ENCODE measurements around the gene MIOX. TPM values are rescaled to one million over a fixed set of nuclear protein-coding genes. Genes with fewer than 3 reads are reported as not detected.

The MIOX gene
- total RNA-seq, 2 donors from 2014 or later: not detected

DNA sequence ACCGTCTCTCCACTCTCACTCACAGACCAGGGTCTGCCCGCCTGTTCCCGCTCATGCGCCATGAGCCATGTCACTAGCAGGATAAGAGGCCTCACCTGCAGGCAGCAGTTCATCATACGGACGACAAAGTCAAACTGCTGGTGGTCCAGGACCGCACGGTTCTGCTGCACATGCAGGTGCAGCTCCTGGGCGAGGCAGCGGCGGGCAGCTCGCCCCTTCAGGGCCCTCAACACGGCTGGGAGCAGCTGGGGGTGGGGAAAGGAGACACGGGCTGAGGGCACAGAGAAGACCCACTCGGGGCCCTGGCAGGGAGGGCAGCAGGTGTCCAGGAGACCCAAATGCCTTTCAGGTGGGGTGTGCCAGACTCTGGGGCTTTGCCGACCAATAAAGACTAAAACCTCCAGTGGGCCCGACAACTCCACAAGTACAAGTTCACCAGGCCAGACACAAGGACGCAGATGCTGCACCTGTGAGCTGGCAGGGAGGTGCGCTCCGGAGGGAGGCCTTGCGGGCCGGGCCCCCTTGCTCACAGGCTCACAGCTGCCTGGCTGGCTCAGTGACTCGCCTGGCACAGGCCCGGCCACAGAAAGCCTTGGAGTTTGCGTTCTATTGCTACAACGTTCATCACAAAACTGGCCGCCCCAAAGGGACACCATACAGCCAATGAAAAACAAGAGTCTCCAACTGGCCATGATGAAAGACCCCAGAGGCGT, 23.3 kb upstream of the MIOX start:
- Histone ChIP-seq H3K4me3 (no peak overlapping the region), H3K9ac (ENCODE audit: low read depth in 2 of 2, low read length in 2 of 2) (no peak overlapping the region), H3K27ac (no peak overlapping the region), H3K27me3 (no peaks in the 10 kb centered on the region), H3K4me1 (no peaks in the 10 kb centered on the region), H3K9me3 (no peaks in the 10 kb centered on the region), H3K36me3 (peaks cover 53% of the 10 kb centered on the region)
- intact Hi-C loops (cut with DNase I): no loop called here
- no peak for TF ChIP-seq CTCF (IDR thresholded peaks at IDR 0.05)
- DNase-seq: no peak

- Histone ChIP-seq H3K9ac (ENCODE audit: low read depth in 2 of 2, low read length in 2 of 2) (no peak overlapping the region), H3K4me1 (peaks cover 5% of the 10 kb centered on the region), H3K9me3 (no peaks in the 10 kb centered on the region), H3K27ac (no peak overlapping the region), H3K36me3 (peaks cover 49% of the 10 kb centered on the region), H3K27me3 (no peaks in the 10 kb centered on the region), H3K4me3 (no peak overlapping the region)
- no peak for DNase-seq
- intact Hi-C loops (cut with DNase I): no loop called here
- no peak for TF ChIP-seq CTCF (IDR thresholded peaks at IDR 0.05)
These were observed 22.2 kb upstream of the MIOX start for GRCh38 chr22:50464451-50464850.

DNA sequence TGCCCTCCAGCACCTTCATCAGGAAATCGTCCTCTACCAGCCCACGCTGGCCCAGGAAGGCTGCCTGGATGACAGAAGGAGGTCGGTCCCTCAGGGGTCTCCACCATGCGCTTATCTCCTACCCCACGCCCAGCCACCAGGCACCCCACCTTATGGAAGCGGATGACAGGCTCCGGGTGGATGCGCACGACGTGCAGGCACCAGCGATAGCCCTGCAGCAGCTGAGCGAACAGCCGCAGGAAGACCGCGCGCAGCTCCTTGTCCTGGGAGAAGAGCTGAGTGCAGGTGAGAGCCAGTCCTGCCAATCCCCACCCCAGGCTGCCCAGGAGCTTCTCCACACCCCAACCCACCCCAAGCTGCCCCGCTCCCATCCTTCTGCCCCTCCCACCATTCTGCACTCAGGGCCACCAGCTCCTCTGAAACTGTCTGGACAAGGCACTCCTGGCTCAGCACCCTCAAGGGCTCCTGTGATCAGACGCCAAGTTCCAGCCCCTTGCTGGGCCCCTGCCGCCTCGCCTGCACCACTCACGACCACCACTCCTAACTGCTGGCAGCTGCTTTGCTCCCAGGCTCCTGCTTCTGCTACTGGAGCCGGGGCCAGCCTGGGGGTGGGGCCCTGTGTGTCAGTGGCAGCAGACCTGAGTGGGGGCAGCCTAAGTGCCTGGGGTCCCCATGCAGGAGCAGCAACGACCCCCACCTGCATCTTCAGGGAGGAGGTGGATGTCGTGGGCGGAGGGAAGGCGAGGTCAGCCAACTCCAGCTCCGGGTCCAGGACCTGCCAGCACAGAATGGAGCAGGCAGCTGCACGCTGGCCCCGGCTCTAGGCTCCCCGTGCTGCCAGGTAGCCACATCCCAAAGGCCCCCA, 21.4 kb upstream of the MIOX start:
- Histone ChIP-seq H3K4me1 (peaks cover 10% of the 10 kb centered on the region), H3K9ac (ENCODE audit: low read depth in 2 of 2, low read length in 2 of 2) (no peak overlapping the region), H3K36me3 (peaks cover 49% of the 10 kb centered on the region), H3K27me3 (no peaks in the 10 kb centered on the region), H3K9me3 (no peaks in the 10 kb centered on the region), H3K27ac (no peak overlapping the region), H3K4me3 (no peak overlapping the region)
- no peak for DNase-seq
- intact Hi-C loops (cut with DNase I): no loop called here
- no peak for TF ChIP-seq CTCF (IDR thresholded peaks at IDR 0.05)

- no peak for DNase-seq
- peaks cover 31% of the 10 kb centered on the region for H3K4me1 ChIP-seq
- H3K9me3 ChIP-seq: no peaks in the 10 kb centered on the region
- peaks cover 40% of the 10 kb centered on the region for H3K36me3 ChIP-seq
- no peak overlapping the region for H3K4me3 ChIP-seq
- TF ChIP-seq CTCF (IDR thresholded peaks at IDR 0.05): no peak
- no peak overlapping the region for H3K27ac ChIP-seq
- intact Hi-C loops (cut with DNase I): no loop called here
- no peaks in the 10 kb centered on the region for H3K27me3 ChIP-seq
- H3K9ac ChIP-seq (ENCODE audit: low read depth in 2 of 2, low read length in 2 of 2): no peak overlapping the region
These were observed 19.3 kb upstream of the MIOX start for GRCh38 chr22:50467341-50467740.

GRCh38 chr22:50467773-50468440, 18.8 kb upstream of the MIOX start:
- no peaks in the 10 kb centered on the region for H3K9me3 ChIP-seq
- H3K4me3 ChIP-seq: no peak overlapping the region
- TF ChIP-seq CTCF (IDR thresholded peaks at IDR 0.05): no peak
- no peak overlapping the region for H3K27ac ChIP-seq
- peaks cover 36% of the 10 kb centered on the region for H3K36me3 ChIP-seq
- H3K4me1 ChIP-seq: peaks cover 35% of the 10 kb centered on the region
- no peak for DNase-seq
- no peak overlapping the region for H3K9ac ChIP-seq (ENCODE audit: low read depth in 2 of 2, low read length in 2 of 2)
- intact Hi-C loops (cut with DNase I): no loop called here
- no peaks in the 10 kb centered on the region for H3K27me3 ChIP-seq

Measured in colonic mucosa (tissue), 4 donors.